ENCODE results near the gene SLC1A3. TPM values are rescaled to one million over a fixed set of nuclear protein-coding genes. Genes with fewer than 3 reads are reported as not detected.

Gene SLC1A3
- 1 to 10 TPM in 1 of 3 donors, not detected in 2; 1.1 TPM for total RNA-seq
- 0.18 TPM for total RNA-seq (2013)

DNA sequence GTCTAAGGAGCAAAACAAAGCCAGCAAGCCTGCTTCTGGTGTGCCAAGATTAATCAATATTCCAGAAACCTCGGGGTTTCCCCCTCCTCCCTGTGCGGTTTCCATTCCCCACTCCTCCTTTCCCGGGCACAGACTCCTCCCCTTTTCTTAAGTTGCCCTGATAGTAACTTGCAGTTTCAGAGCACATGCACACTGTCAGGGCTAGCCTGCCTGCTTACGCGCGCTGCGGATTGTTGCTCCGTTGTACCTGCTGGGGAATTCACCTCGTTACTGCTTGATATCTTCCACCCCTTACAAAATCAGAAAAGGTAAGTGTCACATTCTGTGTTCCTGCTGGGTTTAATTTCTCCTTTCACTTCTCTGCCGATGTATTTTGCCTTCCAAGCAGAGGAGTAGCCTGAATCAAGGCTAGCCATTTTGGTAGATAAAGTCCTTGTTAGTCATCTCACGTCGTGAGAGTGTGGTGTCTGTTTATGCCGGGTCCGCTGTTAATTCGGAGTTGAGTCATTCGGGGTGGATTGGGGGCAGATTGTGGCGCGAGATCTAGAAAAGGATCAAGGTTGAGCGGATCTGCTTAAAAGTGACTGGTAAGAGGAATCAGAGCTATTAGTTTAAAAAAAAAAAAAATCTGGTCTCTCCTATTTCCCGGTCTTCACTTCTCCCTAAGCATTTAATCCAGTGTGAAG lies at the start of gene SLC1A3:
Gene SLC1A3, plus strand, starts transcription at position 179 of the 686 bp plus-strand sequence. CDS start 1,818 bp downstream, outside the sequence.
- ATAC-seq (peak; percentile 29 to 56 (median 44)), DNase-seq (peak in 1 of 2 donors; percentile 2)
- TF ChIP-seq CTCF (IDR thresholded peaks at IDR 0.05) = no peak
- peaks cover 41 to 52% of the 10 kb centered on the region in 2 donors for H3K27me3 Mint-ChIP-seq (ENCODE audit: low read depth in 2 of 2)
- H3K27ac Mint-ChIP-seq = no peak within 1 kb of the TSS
- Histone ChIP-seq H3K36me3 (ENCODE audit: control insufficient read depth, insufficient read depth, low read length) (no peaks in the 10 kb centered on the region), H3K4me1 (ENCODE audit: control insufficient read depth, insufficient read depth, low read length) (no peaks in the 10 kb centered on the region), H3K9me3 (ENCODE audit: control insufficient read depth, insufficient read depth, low read length) (no peaks in the 10 kb centered on the region), H3K27ac (ENCODE audit: low read length) (no peak within 1 kb of the TSS), H3K4me3 (ENCODE audit: low read length) (peak within 1 kb of the TSS; percentile 19), H3K27me3 (ENCODE audit: control insufficient read depth, insufficient read depth, low read length) (peaks cover 6% of the 10 kb centered on the region)
- H3K4me3 Mint-ChIP-seq = peak within 1 kb of the TSS; percentile 45
- intact Hi-C loops (cut with micrococcal nuclease) = no loop called here
- no peaks in the 10 kb centered on the region for H3K9me3 Mint-ChIP-seq
- no peaks in the 10 kb centered on the region for H3K36me3 Mint-ChIP-seq
- under 1% methylated on average over 20 of the region's 20 CpGs for WGBS (ENCODE audit: insufficient coverage)
- peaks cover 9 to 12% of the 10 kb centered on the region in 2 donors for H3K4me1 Mint-ChIP-seq

DNA sequence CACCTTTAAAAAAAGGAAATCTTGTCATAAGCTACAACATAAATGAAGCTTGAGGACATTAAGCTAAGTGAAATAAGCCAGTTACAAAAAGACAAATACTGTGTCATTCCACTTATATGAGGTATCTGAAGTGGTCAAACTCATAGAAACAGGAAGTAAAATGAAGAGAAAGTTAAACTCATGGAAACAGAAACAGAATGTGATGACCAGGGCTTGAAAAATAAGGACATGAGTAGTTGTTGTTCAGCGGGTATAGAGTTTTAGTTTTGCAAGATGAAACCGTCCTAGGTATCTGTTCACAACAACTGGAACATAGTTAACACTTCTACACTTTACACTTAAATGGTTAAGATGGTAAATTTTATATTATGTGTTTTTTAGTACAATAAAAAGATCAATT lies 47.8 kb upstream of the SLC1A3 start:
- Histone ChIP-seq H3K36me3 (ENCODE audit: control insufficient read depth, insufficient read depth, low read length) (no peaks in the 10 kb centered on the region), H3K27ac (ENCODE audit: low read length) (no peak overlapping the region), H3K4me3 (ENCODE audit: low read length) (no peak overlapping the region), H3K27me3 (ENCODE audit: control insufficient read depth, insufficient read depth, low read length) (no peaks in the 10 kb centered on the region), H3K4me1 (ENCODE audit: control insufficient read depth, insufficient read depth, low read length) (no peaks in the 10 kb centered on the region), H3K9me3 (ENCODE audit: control insufficient read depth, insufficient read depth, low read length) (no peaks in the 10 kb centered on the region)
- Mint-ChIP-seq H3K4me1 (no peaks in the 10 kb centered on the region), H3K27ac (no peak overlapping the region), H3K27me3 (ENCODE audit: low read depth in 2 of 2) (no peaks in the 10 kb centered on the region), H3K4me3 (no peak overlapping the region), H3K9me3 (peaks cover 4 to 7% of the 10 kb centered on the region in 2 donors), H3K36me3 (no peaks in the 10 kb centered on the region)
- TF ChIP-seq CTCF (IDR thresholded peaks at IDR 0.05) = no peak
- ATAC-seq (no peak), DNase-seq (no peak)
- intact Hi-C loops (cut with micrococcal nuclease) = no loop called here
- 100% methylated on average over 1 of the region's 2 CpGs for WGBS (ENCODE audit: insufficient coverage)

DNA sequence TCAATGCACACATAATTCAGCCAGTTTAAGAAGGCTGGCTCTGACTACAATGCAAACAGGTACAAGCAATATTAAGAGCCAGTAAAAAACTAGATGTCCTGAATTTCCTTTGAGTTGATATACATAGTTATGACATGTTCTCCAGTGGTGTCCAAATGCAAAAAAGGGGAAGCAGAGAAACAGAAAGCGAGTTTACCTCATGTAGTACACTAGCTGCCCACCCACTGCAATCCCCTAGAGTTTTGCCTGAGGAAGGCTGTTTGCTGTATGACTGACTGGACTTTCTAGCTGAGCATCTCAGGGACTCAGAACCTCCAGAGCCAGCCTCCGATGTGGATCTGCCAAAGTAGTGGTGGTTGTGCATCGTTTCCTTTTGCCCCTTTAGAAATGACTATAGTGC lies 44.8 kb upstream of the SLC1A3 start:
- Histone ChIP-seq H3K9me3 (ENCODE audit: control insufficient read depth, insufficient read depth, low read length) (no peaks in the 10 kb centered on the region), H3K36me3 (ENCODE audit: control insufficient read depth, insufficient read depth, low read length) (no peaks in the 10 kb centered on the region), H3K27ac (ENCODE audit: low read length) (no peak overlapping the region), H3K4me1 (ENCODE audit: control insufficient read depth, insufficient read depth, low read length) (no peaks in the 10 kb centered on the region), H3K4me3 (ENCODE audit: low read length) (no peak overlapping the region), H3K27me3 (ENCODE audit: control insufficient read depth, insufficient read depth, low read length) (no peaks in the 10 kb centered on the region)
- ATAC-seq (no peak), DNase-seq (no peak)
- H3K4me3 Mint-ChIP-seq = no peak overlapping the region
- intact Hi-C loops (cut with micrococcal nuclease) = no loop called here
- no peaks in the 10 kb centered on the region for H3K27me3 Mint-ChIP-seq (ENCODE audit: low read depth in 2 of 2)
- WGBS (ENCODE audit: insufficient coverage) = 76% methylated on average over 3 of the region's 3 CpGs
- H3K9me3 Mint-ChIP-seq = peaks cover 2 to 3% of the 10 kb centered on the region in 2 donors
- no peak overlapping the region for H3K27ac Mint-ChIP-seq
- H3K36me3 Mint-ChIP-seq = no peaks in the 10 kb centered on the region
- no peak for TF ChIP-seq CTCF (IDR thresholded peaks at IDR 0.05)
- H3K4me1 Mint-ChIP-seq = no peaks in the 10 kb centered on the region

DNA sequence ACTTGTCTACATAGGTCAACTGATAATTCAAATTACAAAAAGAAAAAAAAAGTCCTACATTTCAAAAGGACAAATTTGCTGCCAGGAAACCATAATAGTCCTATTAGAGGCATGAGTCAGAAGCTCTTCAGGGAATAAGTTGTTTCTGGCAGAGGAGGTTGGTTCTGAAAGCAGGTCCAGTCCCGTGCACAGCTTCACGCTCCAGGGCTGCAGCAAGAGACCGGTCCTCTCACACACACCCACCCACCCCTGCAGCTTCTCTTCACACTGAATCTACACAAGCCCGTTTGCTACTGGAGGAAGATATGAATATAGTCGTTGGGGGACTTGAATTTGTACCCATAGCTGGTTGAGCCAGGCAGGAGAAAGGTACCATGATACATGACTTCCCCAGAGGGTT lies 36.9 kb upstream of the SLC1A3 start:
- ATAC-seq (no peak), DNase-seq (no peak)
- H3K9me3 ChIP-seq (ENCODE audit: control insufficient read depth, insufficient read depth, low read length) = no peaks in the 10 kb centered on the region
- TF ChIP-seq CTCF (IDR thresholded peaks at IDR 0.05) = no peak
- H3K27me3 ChIP-seq (ENCODE audit: control insufficient read depth, insufficient read depth, low read length) = no peaks in the 10 kb centered on the region
- Mint-ChIP-seq H3K4me3 (no peak overlapping the region), H3K36me3 (no peaks in the 10 kb centered on the region), H3K9me3 (no peaks in the 10 kb centered on the region), H3K27ac (no peak overlapping the region), H3K27me3 (ENCODE audit: low read depth in 2 of 2) (no peaks in the 10 kb centered on the region), H3K4me1 (no peaks in the 10 kb centered on the region)
- 67% methylated on average over 1 of the region's 5 CpGs for WGBS (ENCODE audit: insufficient coverage)
- intact Hi-C loops (cut with micrococcal nuclease) = no loop called here
- no peak overlapping the region for H3K4me3 ChIP-seq (ENCODE audit: low read length)
- no peak overlapping the region for H3K27ac ChIP-seq (ENCODE audit: low read length)
- no peaks in the 10 kb centered on the region for H3K4me1 ChIP-seq (ENCODE audit: control insufficient read depth, insufficient read depth, low read length)
- H3K36me3 ChIP-seq (ENCODE audit: control insufficient read depth, insufficient read depth, low read length) = no peaks in the 10 kb centered on the region

Measured in natural killer cell (primary cell).